GM19043 (cell line): ENCODE results near the gene CABYR.
A peak's percentile ranks its signal among the peaks of the same experiment; 100 is the strongest.

Source experiments
- ATAC-seq: cut with Tn5 transposase; IDR thresholded peaks from one replicate; pipeline ENCODE4 v1.9.1; 2021; ENCODE audit warnings: low read depth; ENCODE audit not compliant: unreplicated experiment

CABYR gene

DNA sequence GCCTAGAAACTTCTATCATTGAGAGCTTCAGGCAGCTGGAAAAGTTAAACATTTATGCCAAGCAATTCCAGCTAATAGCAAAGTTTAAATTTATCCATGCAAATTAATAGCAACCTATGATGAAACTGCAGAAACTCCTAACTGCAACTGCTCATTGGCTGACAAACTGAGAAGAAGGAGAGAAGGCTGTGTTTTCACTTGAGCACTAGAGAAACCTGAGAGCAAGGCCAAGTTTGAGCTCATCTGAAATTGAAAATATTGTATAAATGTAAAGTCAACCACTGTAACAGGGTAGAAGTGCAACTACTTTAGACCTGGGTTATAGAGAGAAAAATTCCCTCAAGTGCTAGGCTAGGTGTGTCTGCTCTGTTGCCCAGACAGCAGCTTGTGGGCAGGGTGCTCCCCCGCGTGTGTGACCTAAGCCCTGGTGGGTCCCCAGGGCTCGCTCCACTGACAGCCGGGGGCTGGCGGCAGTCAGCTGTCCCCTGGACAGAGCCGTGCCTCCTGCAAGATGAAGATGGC lies 50.2 kb downstream of the CABYR start:
- ATAC-seq, result peak; percentile 53

DNA sequence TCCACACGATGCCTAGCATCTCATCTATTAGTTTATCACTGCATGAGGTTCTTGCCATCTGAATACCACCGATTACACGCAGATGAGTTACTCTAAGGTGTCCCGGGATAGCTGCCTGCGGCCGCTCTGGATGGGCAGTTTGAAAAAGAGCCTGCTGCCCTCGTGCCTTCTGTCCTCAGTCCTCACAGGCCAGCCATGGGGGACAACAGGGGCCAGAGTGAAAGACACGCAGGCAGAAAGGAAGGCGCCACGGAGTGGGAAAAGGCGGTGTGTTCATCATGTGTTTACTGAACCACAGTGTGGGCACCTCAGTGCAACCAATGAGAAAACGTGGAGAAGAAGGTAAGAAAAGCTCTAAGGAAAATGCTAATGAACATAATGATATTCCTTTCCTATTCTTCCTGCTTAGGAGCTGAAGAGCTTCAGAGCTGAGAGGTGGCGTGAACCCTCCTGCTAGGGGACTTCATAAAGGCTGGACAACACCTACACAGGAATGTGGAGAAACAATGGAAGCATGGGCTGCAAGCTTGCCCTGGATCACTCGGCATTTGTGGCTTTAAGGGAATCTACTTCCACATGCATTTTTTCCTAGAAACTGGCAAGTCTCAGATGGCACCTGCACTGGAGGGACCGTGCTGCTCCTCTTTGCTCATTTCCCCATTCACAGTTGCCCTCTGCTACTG lies 50.9 kb downstream of the CABYR start:
- no peak for ATAC-seq

DNA sequence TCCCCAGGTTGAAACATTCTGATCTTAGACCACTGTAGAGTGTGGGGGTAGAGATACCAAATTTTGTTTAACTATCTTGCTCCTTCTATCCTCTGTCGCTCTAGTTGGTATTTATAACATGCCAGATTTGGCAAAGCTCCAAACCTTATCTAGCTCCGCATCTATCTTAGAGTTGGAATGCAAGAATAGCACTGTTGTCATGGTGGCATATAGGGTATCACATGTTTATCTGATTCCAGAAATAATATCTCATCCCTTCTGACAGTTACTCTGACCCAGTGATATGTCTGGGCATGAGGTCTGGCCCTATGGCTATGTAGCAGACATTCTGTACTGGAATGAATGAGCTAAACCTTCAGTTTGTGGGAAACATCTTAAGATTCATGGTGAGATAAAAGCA lies 51.7 kb downstream of the CABYR start:
- ATAC-seq, result no peak

DNA sequence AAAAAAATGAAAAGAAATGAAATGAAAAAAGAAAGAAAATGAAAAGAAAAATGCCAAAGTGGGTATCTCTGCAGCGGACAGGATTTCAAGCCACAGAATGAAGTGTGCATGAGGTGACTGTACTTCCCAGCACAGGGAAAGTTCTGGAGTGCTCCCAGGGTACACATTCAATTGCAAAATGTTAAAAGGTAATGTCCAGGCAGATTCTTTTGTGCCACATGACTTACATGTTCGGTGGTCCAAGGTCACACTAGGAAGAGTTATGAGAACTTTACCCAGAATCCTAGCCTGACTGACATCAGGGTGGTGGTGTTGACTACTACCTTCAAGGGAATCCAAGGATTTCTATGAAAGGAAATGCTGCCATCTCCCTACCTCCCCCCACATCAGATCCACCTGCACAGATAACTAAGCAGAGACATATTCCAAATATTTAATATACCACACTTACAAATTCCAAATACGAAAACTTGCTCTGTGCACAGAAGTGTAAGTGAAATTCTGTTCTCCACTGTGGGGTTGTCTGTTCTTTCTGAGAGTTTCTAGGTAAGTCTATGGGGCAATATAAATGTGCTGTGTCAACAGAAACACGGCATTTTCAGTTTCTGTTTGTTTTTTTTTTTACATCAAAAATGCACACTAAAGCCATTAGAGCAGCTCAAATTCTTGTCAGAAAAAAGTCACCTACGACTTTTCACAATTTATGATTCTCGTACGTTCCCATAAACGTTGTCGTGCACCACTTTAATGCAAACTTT lies 56.6 kb downstream of the CABYR start:
- ATAC-seq, result no peak

DNA sequence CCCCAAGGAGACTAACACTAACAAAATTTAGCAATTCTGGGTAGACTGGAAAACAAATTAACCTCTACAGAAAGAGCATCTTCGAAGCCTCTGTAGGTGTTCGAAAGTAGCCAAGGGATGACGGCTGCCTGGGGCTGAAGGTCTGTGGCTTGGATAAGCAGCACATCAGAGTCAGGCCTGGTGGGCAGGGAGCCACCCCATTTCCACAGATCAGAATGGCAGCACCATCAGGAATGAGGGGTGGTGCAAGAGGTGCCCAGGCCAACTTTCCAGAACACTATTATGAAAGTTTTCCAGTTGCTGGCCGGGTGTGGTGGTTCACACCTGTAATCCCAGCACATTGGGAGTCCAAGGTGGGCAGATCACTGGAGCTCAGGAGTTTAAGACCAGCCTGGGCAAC lies 57.9 kb downstream of the CABYR start:
- no peak for ATAC-seq

DNA sequence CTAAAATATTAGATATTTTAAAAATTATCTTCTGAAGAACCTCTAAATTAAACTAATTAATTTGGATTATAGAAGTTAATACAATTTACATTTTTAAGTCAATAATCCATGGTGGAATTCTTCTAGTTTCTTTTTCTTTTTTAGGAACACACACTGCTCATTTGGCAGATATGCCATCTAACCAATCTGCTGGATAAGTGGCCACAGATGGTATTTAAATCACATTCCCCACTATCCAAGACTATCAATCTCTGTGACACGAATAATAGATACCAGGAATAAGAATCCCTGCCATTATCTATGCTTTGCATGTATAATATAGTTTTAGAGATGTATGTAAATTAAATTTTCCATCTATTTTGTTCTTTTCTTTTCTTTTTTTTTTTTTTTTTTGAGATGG lies 58.5 kb downstream of the CABYR start:
- ATAC-seq, result no peak

DNA sequence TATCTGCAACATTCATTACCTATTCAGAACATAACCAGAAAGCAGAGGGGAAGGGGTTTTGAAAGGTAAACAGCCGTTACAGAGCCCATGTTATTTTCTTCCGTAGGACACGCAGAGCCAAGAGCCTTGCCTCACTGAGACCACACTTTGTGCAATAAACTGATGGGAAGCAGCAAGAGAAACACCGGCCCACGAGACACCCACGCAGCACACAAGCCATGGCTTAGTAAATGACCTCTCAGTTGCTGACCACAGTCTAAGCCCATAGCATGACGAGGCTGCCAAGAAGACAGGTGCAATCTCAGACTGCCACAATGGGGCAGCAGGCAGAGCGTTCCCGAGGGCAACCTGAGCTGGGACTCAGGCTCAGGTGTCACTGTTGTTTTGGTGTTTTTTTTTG lies 59.6 kb downstream of the CABYR start:
- ATAC-seq, result no peak

DNA sequence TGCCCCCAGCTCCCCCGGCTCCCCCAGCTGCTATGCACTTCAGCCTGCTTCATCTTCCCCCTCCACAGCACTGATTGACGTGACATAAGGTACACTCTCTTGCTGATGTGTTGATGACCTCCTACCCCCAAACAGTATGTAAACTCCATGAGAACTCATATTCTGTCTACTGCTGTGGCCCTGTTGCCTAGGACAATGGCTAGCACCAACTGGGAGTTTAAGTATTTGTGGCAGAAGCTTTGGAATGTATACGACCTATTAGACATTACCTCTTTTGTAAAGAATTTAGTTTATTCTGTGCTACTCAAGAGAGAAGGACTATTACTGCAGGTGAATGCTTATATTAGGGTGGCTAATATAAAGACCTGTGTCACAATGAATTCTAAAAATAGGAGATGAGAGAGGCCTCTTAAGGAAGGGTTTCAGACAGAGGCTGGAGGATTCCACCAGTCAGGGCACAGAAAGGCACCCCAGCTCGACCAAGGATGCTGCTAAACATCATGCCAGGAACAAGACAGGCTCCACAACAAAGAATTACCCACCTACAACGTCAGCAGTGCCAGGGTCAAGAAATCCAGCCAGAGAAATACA lies 60.6 kb downstream of the CABYR start:
- no peak for ATAC-seq

DNA sequence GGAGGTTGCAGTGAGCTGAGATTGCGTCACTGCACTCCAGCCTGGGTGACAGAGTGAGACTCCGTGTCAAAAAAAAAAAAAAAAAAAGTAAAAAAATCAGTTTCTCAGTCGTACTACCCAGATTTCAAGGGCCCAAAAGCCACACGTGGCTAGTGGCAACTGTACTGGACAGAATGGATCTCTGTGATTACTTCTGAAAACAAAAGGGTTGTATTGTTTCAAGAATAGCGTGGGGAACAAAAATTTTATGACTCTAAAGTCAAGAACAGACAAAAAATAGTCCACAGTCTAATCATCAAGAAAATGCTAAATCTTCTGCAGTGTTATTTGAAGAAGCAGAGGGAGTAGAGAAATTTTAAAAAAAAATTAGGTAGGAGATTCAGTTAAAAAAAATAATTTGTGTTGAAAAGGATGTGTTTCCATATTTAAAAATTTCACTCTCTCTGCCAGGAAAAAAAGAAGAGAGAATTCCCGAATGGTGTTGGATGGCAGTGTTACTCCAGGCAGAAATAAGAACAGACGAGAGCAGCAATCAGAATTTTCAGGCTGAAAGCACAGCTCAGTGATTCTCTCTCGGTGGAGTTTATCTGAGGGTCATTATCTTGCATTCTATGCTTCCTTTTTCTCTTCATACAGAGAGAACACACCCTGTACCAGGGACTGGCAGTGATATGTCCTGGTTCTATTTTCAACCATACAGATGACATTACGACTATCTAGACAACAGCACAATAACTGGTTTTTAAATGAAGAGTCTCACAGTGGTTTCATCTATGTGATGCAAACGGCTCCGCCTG lies 61.8 kb downstream of the CABYR start:
- no peak for ATAC-seq

DNA sequence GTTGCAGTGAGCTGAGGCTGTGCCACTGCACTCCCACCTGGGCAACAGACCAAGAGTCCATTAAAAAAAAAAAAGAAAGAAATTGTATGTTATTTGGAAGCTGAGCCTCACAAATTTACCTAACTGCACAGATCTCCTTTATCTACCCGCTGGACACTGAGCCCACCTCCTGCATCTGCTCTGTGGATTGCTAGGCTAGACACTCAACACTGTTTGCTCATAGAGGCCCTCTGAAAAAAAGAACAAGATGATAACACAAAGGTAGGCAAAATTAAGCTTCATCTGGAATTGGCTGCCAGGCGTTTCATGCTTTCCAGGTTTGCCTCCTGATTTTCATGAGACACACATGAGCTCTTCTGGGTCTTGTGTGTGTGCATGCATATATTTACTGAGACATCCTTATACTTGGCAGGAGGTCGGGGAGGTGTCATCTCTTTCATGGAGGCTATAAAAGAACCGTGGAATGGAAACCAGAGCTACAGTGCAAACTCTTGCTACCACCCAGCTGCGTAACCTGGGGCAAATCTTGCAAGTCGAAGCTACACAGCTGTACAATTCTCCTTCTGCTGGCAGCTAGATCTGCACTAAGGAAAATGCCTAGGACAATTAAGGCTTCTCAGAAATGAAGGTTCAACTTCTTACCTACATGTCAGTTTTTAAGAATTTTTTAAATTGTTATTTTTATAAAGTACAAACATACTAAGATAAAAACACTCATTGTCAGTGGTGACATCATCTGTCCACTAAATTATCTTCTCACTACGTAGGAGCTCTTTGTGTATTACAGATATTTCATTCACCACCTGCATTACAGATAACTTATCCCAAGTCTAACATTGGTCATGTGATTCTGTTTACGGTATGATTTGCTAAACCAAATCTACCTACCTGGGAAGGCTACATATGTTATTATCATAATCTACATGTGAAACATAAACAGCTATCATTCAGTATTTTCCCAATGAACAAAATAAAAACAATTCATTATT lies 63.1 kb downstream of the CABYR start:
- ATAC-seq, result no peak

DNA sequence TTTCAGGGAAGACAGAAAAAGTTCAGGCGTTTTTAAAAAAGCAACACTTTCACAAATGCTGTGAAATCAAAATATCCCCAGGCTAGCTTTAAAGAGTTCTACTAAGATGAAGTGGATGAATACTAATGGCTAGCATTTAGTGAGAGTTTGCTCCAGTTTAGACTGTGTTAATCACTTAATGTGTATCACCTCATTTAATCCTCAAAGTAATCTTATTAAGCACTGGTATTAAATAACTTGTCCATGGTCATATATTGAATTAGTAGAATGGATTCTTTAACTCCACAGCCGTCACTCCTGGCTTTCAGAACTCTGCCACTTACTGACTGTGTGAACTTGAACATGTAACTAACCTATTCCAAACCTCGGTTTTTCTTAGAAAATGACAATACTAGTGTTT lies 66.0 kb downstream of the CABYR start:
- ATAC-seq, result no peak

DNA sequence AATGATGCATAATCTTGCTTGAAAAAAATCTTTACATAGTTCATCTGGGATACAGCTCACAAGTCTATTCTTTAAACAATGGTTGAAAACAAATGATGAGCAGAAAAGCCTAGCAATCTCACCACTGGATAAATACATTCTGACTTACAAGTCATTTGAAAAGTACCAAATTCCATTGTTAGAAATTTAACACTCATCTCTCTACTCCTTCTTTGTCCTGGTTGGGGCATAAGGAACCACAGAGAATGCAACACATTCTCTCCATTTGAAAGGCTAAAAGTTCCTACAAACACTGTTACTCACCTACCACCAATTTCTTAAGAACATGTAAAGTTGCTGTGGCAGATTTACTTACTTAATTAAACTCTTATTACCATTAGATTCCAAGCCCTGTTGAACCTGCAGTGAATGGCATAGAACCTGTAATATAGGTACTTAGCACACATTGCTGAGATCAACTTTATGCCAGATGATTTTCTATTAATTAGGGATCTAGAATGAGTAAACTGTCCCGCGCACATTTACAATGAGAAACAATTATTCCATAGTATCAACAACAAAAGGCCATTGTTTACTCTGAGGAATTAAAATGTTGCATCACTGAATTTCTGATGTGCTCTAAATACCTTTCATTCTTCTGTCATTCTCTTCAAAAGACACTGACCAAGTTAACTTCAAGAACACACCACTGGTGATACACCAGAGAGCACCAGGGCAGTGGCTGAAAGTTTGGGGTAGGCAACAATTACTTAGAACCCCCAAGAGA lies 69.6 kb downstream of the CABYR start:
- ATAC-seq, result no peak

DNA sequence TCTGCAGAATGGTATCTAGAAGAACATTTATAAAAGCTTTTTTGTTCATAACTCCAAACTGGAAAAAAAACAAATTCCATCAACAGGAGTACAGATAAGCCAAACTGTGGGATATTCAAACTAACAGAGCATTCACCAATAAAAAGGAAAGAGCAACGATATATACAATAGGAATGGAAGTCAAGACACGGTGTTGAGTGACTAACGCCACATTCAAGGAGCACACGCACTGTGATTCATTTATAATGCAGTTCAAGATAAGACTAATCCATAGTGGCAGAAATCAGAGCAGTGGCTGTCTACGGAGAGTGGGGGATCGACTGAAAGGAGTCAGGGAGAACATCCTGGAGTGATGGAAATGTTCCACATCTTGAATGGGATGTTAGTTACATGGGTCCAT lies 70.7 kb downstream of the CABYR start:
- no peak for ATAC-seq
